GM12801 (cell line): ENCODE results near the gene COG4.

Experiments
- TF ChIP-seq, protein P1 (sequence below): IDR thresholded peaks from one replicate; pipeline ENCODE4 v1.5.1; 2011; ENCODE audit warnings: control low read depth; ENCODE audit not compliant: insufficient read length; ENCODE audit errors: extremely low read depth

COG4 gene

GRCh38 chr16:70437582-70438557 lies 85.5 kb downstream of the COG4 start:
- TF ChIP-seq, protein P1, sequence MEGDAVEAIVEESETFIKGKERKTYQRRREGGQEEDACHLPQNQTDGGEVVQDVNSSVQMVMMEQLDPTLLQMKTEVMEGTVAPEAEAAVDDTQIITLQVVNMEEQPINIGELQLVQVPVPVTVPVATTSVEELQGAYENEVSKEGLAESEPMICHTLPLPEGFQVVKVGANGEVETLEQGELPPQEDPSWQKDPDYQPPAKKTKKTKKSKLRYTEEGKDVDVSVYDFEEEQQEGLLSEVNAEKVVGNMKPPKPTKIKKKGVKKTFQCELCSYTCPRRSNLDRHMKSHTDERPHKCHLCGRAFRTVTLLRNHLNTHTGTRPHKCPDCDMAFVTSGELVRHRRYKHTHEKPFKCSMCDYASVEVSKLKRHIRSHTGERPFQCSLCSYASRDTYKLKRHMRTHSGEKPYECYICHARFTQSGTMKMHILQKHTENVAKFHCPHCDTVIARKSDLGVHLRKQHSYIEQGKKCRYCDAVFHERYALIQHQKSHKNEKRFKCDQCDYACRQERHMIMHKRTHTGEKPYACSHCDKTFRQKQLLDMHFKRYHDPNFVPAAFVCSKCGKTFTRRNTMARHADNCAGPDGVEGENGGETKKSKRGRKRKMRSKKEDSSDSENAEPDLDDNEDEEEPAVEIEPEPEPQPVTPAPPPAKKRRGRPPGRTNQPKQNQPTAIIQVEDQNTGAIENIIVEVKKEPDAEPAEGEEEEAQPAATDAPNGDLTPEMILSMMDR, result no peak

DNA sequence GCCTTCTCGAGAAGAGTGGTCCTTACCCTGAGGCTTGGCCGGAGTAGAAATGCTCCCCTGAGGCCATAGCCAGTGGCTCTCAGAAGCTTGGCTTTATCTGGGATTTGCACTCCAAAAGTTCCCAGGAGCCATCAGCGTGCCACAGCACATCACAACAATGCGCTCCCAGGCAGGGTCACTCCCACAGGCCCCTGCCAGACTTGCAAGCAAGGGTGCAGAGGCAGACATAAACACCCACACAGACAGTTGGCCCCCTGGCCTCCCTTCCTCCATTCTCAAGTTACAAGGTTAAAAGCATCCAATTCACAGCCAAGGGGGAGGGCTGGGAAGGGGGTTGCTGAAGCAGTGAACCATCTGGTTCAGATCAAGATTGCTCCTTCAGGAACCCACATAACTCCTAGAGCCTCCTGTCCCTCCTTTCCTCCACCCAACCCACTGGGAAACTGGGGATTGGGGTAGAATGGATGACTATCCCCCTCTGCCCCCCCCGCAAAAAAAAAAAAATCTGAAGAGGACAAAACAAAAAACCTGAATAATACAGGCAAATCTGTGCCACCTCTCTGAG lies 86.3 kb downstream of the COG4 start:
- TF ChIP-seq, protein P1, result no peak

GRCh38 chr16:70434484-70435260 lies 88.7 kb downstream of the COG4 start:
- TF ChIP-seq, protein P1, result no peak

GRCh38 chr16:70433458-70434103 lies 89.8 kb downstream of the COG4 start:
- TF ChIP-seq, protein P1, result no peak

DNA sequence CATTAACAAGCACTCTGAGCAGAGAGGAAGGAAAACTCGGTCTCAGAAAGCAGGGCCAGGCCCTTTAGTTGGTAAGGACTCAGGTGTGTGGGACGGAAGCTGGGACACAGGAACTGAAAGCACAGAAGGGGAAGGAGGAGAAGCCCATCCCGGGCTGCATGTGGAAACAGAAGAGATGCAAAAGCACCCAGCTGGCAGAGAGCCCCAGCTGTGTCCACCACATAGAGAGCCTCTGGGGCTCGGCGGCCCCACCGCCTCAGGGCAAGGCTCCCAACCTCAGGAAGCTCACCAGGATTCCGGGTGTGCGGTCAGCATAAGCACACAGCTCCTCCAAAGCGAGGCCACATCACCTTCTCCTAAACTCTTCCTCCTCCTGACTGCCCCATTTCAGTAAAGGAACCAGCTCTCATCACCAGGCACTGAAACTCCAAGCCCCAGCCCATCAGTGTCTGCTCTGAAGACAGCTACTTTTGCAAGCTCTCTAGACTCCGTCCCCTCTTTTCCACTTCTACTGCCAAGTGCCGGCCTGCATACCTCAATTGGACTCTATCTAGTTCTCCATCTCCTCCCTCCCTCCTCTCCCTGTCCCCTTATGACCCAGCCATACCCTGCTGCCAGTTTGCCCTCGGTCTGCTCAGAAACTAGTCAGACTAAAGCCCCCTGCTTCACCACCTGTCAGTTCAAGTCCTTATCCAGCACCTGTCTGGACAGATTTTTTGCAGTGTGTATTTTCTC lies 90.5 kb downstream of the COG4 start:
- TF ChIP-seq, protein P1, result no peak

- TF ChIP-seq, protein P1, result no peak
Observed at GRCh38 chr16:70432356-70432722, 91.0 kb downstream of the COG4 start.
